ENCODE measurements around the gene RABGAP1L. TPM values are rescaled to one million over a fixed set of nuclear protein-coding genes. Genes with fewer than 3 reads are reported as not detected.
"Not testable (repeated sequence)": the region's sequence is repeated elsewhere in the genome, so short reads cannot be mapped to it uniquely, and the experiment has no call there.

RABGAP1L gene
- total and polyA plus RNA-seq, 10 of the 15 experiments (the other 5 are each of a cell fraction or from before 2014, with no cell fraction given), result 5.8 to 194 (median 113) TPM

DNA sequence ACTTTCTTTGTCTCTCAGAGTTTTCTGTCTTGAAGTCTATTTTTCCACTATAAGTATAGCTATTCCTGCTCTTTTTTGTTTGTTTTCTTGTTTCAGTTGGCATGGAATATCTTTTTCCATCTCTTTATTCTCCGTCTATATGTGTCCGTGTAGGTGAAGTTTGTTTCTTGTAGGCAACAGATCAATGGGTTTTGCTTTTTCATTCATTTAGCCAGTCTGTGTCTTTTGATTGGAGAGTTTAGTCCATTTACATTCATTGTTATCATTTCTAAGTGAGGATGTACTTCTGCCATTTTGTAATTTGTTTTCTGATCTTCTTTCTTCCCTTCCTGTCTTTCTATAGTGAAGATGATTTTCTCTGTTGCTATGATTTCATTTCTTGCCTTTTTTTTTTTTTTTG, 155.9 kb downstream of the RABGAP1L start:
- SMC1A ChIA-PET (ENCODE audit: uncharacterized antibody, unreplicated experiment), result no interaction called here
- ATAC-seq (no peak), DNase-seq (ENCODE audit: low read depth, low spot score) (no peak), FAIRE-seq (no peak)
- no peaks in the 10 kb centered on the region for H3K4me1 ChIP-seq (ENCODE audit: control insufficient read depth, insufficient read depth, low read length)
- peaks cover 0 to 4% of the 10 kb centered on the region in 2 experiments; a peak in 1 of 4 replicates for H3K36me3 ChIP-seq (ENCODE audit: control insufficient read depth in 2 of 2, insufficient read depth in 2 of 2, low read length in 1 of 2)
- H4K20me1 ChIP-seq (ENCODE audit: control insufficient read depth, insufficient read depth), result no peaks in the 10 kb centered on the region; the same call in 1 of the 2 replicates
- no peak overlapping the region for H3K27ac ChIP-seq (ENCODE audit: control insufficient read depth, insufficient read depth)
- H2AFZ ChIP-seq (ENCODE audit: control insufficient read depth, low read depth, low read length), result no peak overlapping the region
- POLR2A ChIA-PET, result interaction anchor here (0.6 kb wide), 1 partner anchor 217 kb away, joined by 3 read pairs; no protein-coding TSS in a partner anchor
- in situ Hi-C loops (cut with MboI), result no loop called here
- peaks cover 2% of the 10 kb centered on the region; the same call in 1 of the 2 replicates for H3K79me2 ChIP-seq (ENCODE audit: control insufficient read depth, insufficient read depth, low read length)
- H3K9ac ChIP-seq (ENCODE audit: control insufficient read depth, insufficient read depth, low read length), result no peak overlapping the region
- H3K4me2 ChIP-seq (ENCODE audit: control insufficient read depth, insufficient read depth), result no peak overlapping the region
- CTCF ChIA-PET, result no interaction called here
- 100% methylated on average over 2 of the region's 2 CpGs for WGBS (ENCODE audit: insufficient coverage, insufficient replicate concordance, low lambda C conversion rate, missing lambda C conversion rate)
- intact Hi-C loops (cut with micrococcal nuclease; ENCODE audit: unreplicated experiment), result no loop called here
- BruUV-seq (replicated peaks), result no TSS peak
- RAD21 ChIA-PET (ENCODE audit: unreplicated experiment), result no interaction called here
- H3K27me3 ChIP-seq (replicated peaks in 1 of 2; ENCODE audit: control insufficient read depth in 2 of 2, insufficient read depth in 2 of 2, low read length in 1 of 2), result no peaks in the 10 kb centered on the region
- TF ChIP-seq CBX5 (IDR thresholded peaks at IDR 0.05; ENCODE audit: low read depth), result 0 out of 2 replicates have a peak, but pooled peaks have one; percentile 65
- no peak for TF ChIP-seq TCF3 (IDR thresholded peaks at IDR 0.05; ENCODE audit: borderline replicate concordance, insufficient read depth, low read depth, low read length)
- H3K9me3 ChIP-seq (replicated peaks; ENCODE audit: control insufficient read depth, insufficient read depth, low read length), result peaks cover 4% of the 10 kb centered on the region
- H3K4me3 ChIP-seq, result no peak overlapping the region

DNA sequence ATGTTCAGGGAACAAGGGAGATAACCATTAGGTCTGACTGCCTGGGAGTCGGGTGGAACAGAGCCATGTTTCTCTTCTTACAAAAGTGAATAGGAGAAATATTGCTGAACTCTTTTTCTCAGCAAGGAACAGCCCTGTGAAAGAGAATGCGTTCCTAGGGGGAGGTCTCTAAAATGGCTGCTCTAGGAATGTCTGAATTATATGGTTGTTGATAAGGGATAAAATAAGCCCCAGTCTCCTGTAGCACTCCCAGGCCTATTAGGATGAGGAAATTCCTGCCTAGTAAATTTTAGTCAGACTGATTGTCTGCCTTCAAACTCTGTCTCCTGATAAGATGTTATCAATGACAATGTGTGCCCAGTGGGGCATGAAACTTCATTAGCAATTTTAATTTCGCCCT, 161.6 kb downstream of the RABGAP1L start:
- WGBS (ENCODE audit: insufficient coverage, insufficient replicate concordance, low lambda C conversion rate, missing lambda C conversion rate), result 98% methylated on average over 3 of the region's 3 CpGs
- H3K4me3 ChIP-seq; H3K27ac ChIP-seq (ENCODE audit: control insufficient read depth, insufficient read depth); CTCF ChIA-PET; H4K20me1 ChIP-seq (ENCODE audit: control insufficient read depth, insufficient read depth); POLR2A ChIA-PET; RAD21 ChIA-PET (ENCODE audit: unreplicated experiment); H3K36me3 ChIP-seq (ENCODE audit: control insufficient read depth in 2 of 2, insufficient read depth in 2 of 2, low read length in 1 of 2); ATAC-seq; H2AFZ ChIP-seq (ENCODE audit: control insufficient read depth, low read depth, low read length); H3K27me3 ChIP-seq (replicated peaks in 1 of 2; ENCODE audit: control insufficient read depth in 2 of 2, insufficient read depth in 2 of 2, low read length in 1 of 2); H3K4me2 ChIP-seq (ENCODE audit: control insufficient read depth, insufficient read depth); H3K4me1 ChIP-seq (ENCODE audit: control insufficient read depth, insufficient read depth, low read length); FAIRE-seq; SMC1A ChIA-PET (ENCODE audit: uncharacterized antibody, unreplicated experiment); H3K9ac ChIP-seq (ENCODE audit: control insufficient read depth, insufficient read depth, low read length); DNase-seq (ENCODE audit: low read depth, low spot score); in situ Hi-C loops (cut with MboI); intact Hi-C loops (cut with micrococcal nuclease; ENCODE audit: unreplicated experiment); H3K79me2 ChIP-seq (ENCODE audit: control insufficient read depth, insufficient read depth, low read length); BruUV-seq (replicated peaks): not testable (repeated sequence)
- H3K9me3 ChIP-seq (replicated peaks; ENCODE audit: control insufficient read depth, insufficient read depth, low read length), result peaks cover 23% of the 10 kb centered on the region

Measured in GM12878 (cell line).